Right renal cortex interstitium (tissue), 3 donors: ENCODE results near the gene LMO1. TPM values are rescaled to one million over a fixed set of nuclear protein-coding genes. Genes with fewer than 3 reads are reported as not detected.

Experiments used
- DNase-seq, 3 donors: peaks; one replicate each; pipeline ENCODE4 v3.0.0-alpha.2; 2013; ENCODE audit warnings: low read depth in 3 of 3, low spot score in 2 of 3
- polyA plus RNA-seq, 3 donors: library from polyadenylated mRNA; unstranded; fragments of 120-200 nt; gene quantifications; one replicate each; pipeline ENCODE4 v1.2.1, GENCODE V29; 2013; ENCODE audit not compliant: insufficient read length in 3 of 3

Gene LMO1
- polyA plus RNA-seq, 3 donors = 0.51 to 1.2 (median 0.74) TPM

DNA sequence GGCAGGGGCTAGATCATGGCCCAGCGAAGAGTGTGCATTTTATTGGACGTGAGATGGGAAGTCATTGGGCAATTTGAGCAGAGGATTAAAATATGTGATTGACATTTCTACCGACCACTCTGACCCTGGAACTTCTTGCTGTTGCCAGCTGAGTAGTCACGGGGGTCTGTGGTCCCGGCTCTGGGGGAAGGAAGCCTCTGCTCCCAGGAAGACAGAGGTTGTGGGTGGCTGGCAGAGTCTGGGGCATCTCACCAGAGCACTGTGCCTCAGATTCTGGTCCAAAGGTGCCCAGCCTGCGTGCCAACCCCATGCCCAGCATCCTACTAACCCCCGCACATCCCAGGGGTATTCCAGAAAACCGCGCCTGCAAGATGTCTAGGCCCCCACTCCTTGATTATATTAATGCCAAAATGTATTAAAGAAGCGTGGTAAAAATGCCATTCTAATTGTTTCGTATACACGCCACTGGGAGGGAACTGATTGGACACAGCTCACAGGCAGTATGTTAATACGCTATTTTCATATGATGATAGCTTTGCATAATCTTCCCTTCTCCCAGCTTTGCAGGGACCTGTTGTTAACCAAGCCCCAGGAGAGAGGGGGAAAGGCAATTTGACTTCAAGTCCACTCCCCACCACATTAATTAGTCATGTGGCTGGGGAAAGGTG, 25.3 kb upstream of the LMO1 start:
- no peak for DNase-seq

DNA sequence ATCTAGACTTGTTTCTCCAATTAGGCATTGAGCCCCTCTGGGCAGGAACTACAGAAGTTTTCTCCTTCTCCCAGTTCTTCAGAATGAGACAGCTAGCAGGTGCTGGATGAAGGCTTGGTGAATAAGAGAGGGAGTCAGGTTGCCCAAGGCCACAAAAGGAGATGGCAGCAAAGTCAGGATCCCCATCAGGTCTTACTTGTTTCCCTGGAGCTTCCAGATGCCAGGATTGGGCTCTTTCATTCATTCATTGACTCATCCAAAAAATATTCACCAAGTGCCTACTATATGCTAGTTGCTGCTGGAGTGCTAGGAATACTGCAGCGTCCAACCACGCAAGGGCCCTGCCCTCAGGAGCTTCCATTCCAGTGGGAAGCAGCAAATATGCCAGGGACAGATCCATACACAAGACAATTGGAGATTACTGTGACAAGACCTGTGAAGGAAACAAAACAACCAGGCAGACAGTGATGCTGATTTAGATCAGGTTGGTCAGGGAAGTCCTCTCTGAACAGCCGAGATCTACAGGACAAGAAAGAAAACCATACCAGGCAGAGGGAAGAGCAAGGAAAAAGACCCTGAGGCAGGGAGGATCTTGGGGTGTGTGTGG, 24.6 kb upstream of the LMO1 start:
- DNase-seq = no peak

DNA sequence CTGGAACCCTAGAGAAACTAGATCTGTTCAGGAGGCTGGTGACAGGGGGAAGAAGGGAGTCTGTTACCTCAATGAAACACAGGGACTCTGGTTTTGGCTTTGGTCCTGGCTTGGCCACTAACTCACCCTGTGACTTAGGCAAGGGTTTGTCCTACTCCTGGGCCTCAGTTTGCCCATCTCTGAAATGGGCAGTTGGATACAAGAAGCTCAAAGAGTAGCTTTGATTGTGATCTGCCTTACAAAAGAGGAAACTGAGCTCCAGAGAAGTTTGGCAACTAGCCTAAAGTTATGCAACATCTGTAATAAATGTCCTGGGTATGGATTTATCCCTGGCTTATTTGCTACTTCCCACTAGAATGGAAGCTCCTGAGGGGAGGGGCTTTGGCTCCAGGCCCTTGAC, 24.0 kb upstream of the LMO1 start:
- DNase-seq = no peak

- DNase-seq = no peak
Observed at GRCh38 chr11:8287297-8287696, 23.6 kb upstream of the LMO1 start.

- DNase-seq = no peak
Observed at GRCh38 chr11:8286886-8287285, 23.2 kb upstream of the LMO1 start.

DNA sequence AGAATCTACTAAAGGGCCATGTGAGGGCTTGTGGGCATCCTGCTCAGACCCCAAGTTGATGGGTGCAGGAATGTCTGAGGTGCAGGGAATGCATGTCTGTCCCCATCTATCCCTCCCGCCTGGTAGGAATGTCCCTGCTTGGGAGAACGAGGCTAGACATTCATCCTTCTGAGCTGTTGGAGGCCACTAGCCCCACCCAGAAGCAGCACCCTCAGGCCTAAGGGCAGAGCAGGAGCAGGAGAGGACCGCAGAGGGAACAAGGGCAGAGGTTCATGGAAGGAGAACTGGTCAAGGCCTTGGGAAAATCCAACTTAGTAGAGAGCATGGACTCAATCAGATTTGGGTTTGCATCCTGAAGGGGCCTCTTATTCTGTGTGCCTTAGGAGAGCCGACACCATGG, 22.1 kb upstream of the LMO1 start:
- DNase-seq = no peak

DNA sequence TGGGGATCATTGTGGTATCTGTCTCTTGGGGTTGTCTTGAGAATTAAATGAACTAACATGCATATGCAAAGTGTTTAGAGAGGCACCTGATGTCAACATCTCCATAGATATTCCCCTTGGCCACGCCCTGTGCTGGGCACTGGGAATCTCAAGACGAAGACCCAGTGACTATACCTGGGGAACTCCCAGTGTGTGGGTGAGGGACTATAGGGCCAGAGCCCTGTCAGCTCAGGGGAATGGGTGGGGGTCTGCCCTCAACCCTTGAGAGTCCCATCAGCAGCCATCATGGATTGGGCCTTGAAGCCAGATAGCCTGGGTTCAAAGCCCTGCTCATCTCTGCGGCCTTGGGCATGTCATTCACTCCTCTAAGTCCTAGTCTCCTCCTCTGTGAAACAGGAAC, 21.6 kb upstream of the LMO1 start:
- DNase-seq = no peak

DNA sequence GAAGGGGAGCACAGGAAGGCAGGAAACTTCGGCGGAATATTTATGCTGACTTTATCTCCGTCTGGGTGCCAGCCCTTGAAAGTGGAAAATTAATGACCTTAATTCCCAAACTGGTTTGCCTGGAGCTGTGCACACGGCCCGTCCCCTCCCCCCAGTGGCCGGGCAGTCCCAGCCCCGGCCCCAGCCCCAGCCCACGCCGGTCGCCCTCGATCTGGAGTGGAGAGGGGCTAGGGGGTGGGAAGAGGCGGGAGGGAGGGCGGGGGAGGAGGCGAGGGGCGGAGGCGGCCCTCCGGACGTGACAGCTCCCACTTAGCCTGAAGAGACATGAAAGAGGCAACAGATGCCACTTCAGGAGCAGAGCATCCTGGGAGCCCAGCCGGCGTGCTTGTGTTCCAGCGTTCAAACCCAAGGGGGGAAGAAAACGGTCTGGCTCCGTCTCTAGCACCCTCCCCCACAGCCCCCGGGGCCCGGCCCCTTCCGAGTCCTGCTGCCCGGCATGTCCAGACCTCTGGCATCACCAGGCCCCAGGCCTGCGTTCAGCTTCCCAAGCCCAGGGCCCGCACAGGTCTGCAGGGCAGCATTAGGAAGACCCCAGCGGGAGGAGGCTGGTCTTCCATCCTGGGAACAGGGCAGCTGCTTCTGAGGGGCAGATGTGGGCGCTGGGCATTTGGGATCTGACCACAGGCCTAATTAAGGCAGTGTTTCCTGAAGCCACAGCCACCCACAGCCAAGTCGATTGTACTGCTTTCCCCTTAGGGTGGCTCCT, 20.0 kb upstream of the LMO1 start:
- DNase-seq = no peak

GRCh38 chr11:8283100-8283464, 19.4 kb upstream of the LMO1 start:
- no peak for DNase-seq

GRCh38 chr11:8282631-8283030, 19.0 kb upstream of the LMO1 start:
- no peak for DNase-seq

DNA sequence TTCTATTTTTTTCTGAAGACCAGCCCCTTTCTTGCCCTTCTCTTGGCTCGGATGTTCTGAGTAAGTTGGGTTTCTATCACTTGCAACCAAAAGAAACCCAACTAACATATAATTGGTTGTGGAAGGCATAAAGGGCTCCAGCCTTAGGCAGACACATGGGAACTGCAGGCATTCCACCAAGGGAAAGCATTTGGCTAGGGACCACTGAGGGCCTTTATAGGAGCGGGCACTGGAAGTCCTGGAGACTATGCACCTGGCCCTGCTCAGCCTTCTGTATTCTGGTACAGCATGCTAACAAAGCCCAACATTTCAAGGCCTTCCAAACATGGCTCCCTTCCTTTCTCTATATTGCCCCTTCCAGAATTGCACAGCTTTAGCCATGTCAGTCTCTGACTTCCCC, 17.6 kb upstream of the LMO1 start:
- no peak for DNase-seq

- DNase-seq = no peak
Observed at GRCh38 chr11:8277691-8278090, 14.0 kb upstream of the LMO1 start.

- DNase-seq = no peak
Observed at GRCh38 chr11:8276528-8276927, 12.8 kb upstream of the LMO1 start.

- no peak for DNase-seq
Observed at GRCh38 chr11:8273287-8273686, 9.6 kb upstream of the LMO1 start.

- DNase-seq = no peak
Observed at GRCh38 chr11:8271106-8271886, 7.6 kb upstream of the LMO1 start.

GRCh38 chr11:8269636-8270035, 6.0 kb upstream of the LMO1 start:
- DNase-seq = no peak

- DNase-seq = no peak
Observed at GRCh38 chr11:8268530-8269400, 5.1 kb upstream of the LMO1 start.

DNA sequence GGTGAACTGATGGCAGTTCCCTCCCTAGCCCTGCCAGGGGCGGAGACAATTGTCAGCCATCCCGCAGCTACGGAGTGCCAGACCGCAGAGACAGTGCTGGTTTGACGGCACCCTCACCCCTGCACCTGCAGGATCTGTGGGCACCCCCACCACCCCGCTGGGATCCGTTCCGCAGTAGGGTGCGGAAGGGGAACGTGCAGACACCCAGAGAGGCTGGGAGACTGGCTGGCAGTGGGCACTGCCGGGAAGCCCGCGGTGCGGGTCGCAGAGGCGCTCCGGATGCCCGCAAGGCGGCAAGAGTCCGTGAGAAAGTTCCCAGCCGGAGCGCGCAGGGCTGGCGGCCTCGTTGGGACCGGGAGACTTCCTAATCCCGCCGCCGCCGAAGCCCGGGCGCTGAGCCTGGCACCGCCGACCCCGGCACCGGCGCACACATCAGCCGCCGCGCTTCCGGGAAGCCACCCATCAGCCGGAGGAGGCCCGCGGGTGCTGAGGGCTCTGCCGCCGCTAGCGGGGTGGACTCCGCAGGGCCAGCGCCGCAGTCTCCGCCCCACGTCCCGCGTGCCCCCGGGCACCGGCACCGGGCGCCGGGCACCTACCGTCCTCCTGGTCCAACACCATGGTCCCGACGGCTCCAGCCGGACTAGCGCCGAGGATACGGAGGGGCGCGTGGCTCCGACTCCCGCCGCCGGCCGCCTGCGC, 4.3 kb upstream of the LMO1 start:
- DNase-seq = no peak

- no peak for DNase-seq
Observed at GRCh38 chr11:8267280-8267679, 3.6 kb upstream of the LMO1 start.
